Right atrium auricular region (tissue), 2 donors: Measurements from ENCODE around the gene RFPL2. TPM values are rescaled to one million over a fixed set of nuclear protein-coding genes. Genes with fewer than 3 reads are reported as not detected.

ENCODE experiments used
- DNase-seq: peaks from one replicate; pipeline ENCODE4 v3.0.0-alpha.2; 2019; ENCODE audit warnings: low spot score
- H3K27ac ChIP-seq, 2 donors: fragments of 200-600 bp; sonication (generic); 1 replicate in 1 of 2; 2 replicates in 1 of 2; pipeline ENCODE4 v1.5.1; 2016 to 2019
- H3K27me3 ChIP-seq, 2 donors: fragments of 200-600 bp; sonication (generic); one replicate each; pipeline versions ENCODE4 v1.5.1 to v1.6.0; 2017 to 2019
- H3K36me3 ChIP-seq: fragments of 200-600 bp; sonication (generic); one replicate; pipeline ENCODE4 v1.5.1; 2016
- H3K4me1 ChIP-seq, 2 donors: fragments of 200-600 bp; sonication (generic); one replicate each; pipeline versions ENCODE4 v1.5.1 to v1.6.0; 2017 to 2019
- H3K4me3 ChIP-seq, 2 donors: fragments of 200-600 bp; sonication (generic); 1 replicate in 1 of 2; 2 replicates in 1 of 2; pipeline ENCODE4 v1.5.1; 2017 to 2019; ENCODE audit warnings: mild to moderate bottlenecking in 1 of 2, moderate library complexity in 1 of 2
- H3K9me3 ChIP-seq, 2 donors: fragments of 200-600 bp; sonication (generic); one replicate each; pipeline ENCODE4 v1.5.1; 2019
- total RNA-seq, 2 donors: library from RNA; depleted of rRNA; stranded (reverse); fragments of >200 nt; gene quantifications; one replicate each; pipeline ENCODE4 v1.1.0, GENCODE V29; 2016
- TF ChIP-seq, protein P1 (sequence below), 2 donors: fragments of 200-600 bp; sonication (generic); IDR thresholded peaks; one replicate each; pipeline ENCODE4 v1.5.1; 2019; ENCODE audit warnings: antibody characterized with exemption in 2 of 2

Gene RFPL2
- total RNA-seq, 2 donors from 2014 or later, result not detected

- H3K27me3 ChIP-seq, result no peaks in the 10 kb centered on the region
- peak overlapping the region in 1 of 2 donors; percentile 38 for H3K4me3 ChIP-seq
- no peaks in the 10 kb centered on the region for H3K36me3 ChIP-seq
- TF ChIP-seq, protein P1, sequence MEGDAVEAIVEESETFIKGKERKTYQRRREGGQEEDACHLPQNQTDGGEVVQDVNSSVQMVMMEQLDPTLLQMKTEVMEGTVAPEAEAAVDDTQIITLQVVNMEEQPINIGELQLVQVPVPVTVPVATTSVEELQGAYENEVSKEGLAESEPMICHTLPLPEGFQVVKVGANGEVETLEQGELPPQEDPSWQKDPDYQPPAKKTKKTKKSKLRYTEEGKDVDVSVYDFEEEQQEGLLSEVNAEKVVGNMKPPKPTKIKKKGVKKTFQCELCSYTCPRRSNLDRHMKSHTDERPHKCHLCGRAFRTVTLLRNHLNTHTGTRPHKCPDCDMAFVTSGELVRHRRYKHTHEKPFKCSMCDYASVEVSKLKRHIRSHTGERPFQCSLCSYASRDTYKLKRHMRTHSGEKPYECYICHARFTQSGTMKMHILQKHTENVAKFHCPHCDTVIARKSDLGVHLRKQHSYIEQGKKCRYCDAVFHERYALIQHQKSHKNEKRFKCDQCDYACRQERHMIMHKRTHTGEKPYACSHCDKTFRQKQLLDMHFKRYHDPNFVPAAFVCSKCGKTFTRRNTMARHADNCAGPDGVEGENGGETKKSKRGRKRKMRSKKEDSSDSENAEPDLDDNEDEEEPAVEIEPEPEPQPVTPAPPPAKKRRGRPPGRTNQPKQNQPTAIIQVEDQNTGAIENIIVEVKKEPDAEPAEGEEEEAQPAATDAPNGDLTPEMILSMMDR (IDR thresholded peaks at IDR 0.05), result no peak
- H3K9me3 ChIP-seq, result no peaks in the 10 kb centered on the region
- no peak for DNase-seq
- H3K27ac ChIP-seq, result no peak overlapping the region
- peaks cover 0 to 16% of the 10 kb centered on the region in 2 donors for H3K4me1 ChIP-seq
These were observed 625 bp downstream of the RFPL2 start for GRCh38 chr22:32204040-32204855.

GRCh38 chr22:32203181-32204039 lies 1.5 kb downstream of the RFPL2 start:
- Histone ChIP-seq H3K4me1 (peaks cover 0 to 16% of the 10 kb centered on the region in 2 donors), H3K27me3 (no peaks in the 10 kb centered on the region), H3K36me3 (no peaks in the 10 kb centered on the region), H3K9me3 (no peaks in the 10 kb centered on the region), H3K27ac (no peak overlapping the region), H3K4me3 (peak overlapping the region in 1 of 2 donors; percentile 38)
- DNase-seq, result no peak
- TF ChIP-seq, protein P1 (IDR thresholded peaks at IDR 0.05), result no peak

GRCh38 chr22:32202539-32203180 lies 2.2 kb downstream of the RFPL2 start:
- no peak for DNase-seq
- Histone ChIP-seq H3K9me3 (no peaks in the 10 kb centered on the region), H3K36me3 (no peaks in the 10 kb centered on the region), H3K4me1 (peaks cover 0 to 16% of the 10 kb centered on the region in 2 donors), H3K27ac (no peak overlapping the region), H3K4me3 (peak overlapping the region in 1 of 2 donors; percentile 38), H3K27me3 (no peaks in the 10 kb centered on the region)
- TF ChIP-seq, protein P1 (IDR thresholded peaks at IDR 0.05), result peak; percentile 14 to 59

- TF ChIP-seq, protein P1 (IDR thresholded peaks at IDR 0.05), result no peak
- DNase-seq, result no peak
- H3K4me3 ChIP-seq, result no peak overlapping the region
- H3K27ac ChIP-seq, result no peak overlapping the region
- H3K36me3 ChIP-seq, result no peaks in the 10 kb centered on the region
- H3K27me3 ChIP-seq, result no peaks in the 10 kb centered on the region
- H3K9me3 ChIP-seq, result no peaks in the 10 kb centered on the region
- peaks cover 0 to 16% of the 10 kb centered on the region in 2 donors for H3K4me1 ChIP-seq
These were observed 2.7 kb downstream of the RFPL2 start for GRCh38 chr22:32202161-32202538.

GRCh38 chr22:32200752-32201151 lies 4.1 kb downstream of the RFPL2 start:
- no peak overlapping the region for H3K27ac ChIP-seq
- no peaks in the 10 kb centered on the region for H3K27me3 ChIP-seq
- H3K36me3 ChIP-seq, result no peaks in the 10 kb centered on the region
- H3K4me1 ChIP-seq, result peaks cover 0 to 16% of the 10 kb centered on the region in 2 donors
- H3K9me3 ChIP-seq, result no peaks in the 10 kb centered on the region
- H3K4me3 ChIP-seq, result no peak overlapping the region
- DNase-seq, result no peak
- TF ChIP-seq, protein P1 (IDR thresholded peaks at IDR 0.05), result no peak
